WTC11 (cell line): ENCODE results near the gene GLIPR2. TPM values are rescaled to one million over a fixed set of nuclear protein-coding genes. Genes with fewer than 3 reads are reported as not detected.

Source experiments
- ATAC-seq: fragments of 200-7000 bp; cut with Tn5 transposase; 2 replicates; pipeline ENCODE4 v1.10.0; 2021; ENCODE audit warnings: mild to moderate bottlenecking, moderate library complexity
- CTCF ChIA-PET: fragments of 300-600 bp; sonication (Branson Sonifier 250); formaldehyde crosslinking; loops from one replicate; lab custom pipeline; 2021; ENCODE audit warnings: antibody characterized with exemption; lab: Charles Lee
- POLR2A ChIA-PET: fragments of 350-600 bp; sonication (Branson Sonifier 250); formaldehyde crosslinking; loops from one replicate; lab custom pipeline; 2021; ENCODE audit warnings: antibody characterized with exemption; lab: Charles Lee
- DNase-seq: peaks from one replicate; pipeline ENCODE4 v3.0.0; 2021; ENCODE audit warnings: low spot score
- H3K27ac Mint-ChIP-seq: 2 replicates; pipeline ENCODE4 v1.8.0; 2021; ENCODE audit warnings: mixed read lengths
- H3K27me3 Mint-ChIP-seq: 2 replicates; pipeline ENCODE4 v1.8.0; 2021; ENCODE audit warnings: low read depth, mild to moderate bottlenecking, moderate library complexity, mixed read lengths
- H3K36me3 Mint-ChIP-seq: 2 replicates; pipeline ENCODE4 v1.8.0; 2021; ENCODE audit warnings: mixed read lengths
- H3K4me1 Mint-ChIP-seq: 2 replicates; pipeline ENCODE4 v1.8.0; 2022; ENCODE audit warnings: mixed read lengths
- H3K4me3 Mint-ChIP-seq: 2 replicates; pipeline ENCODE4 v1.8.0; 2021; ENCODE audit warnings: mild to moderate bottlenecking, moderate library complexity, mixed read lengths
- H3K9me3 Mint-ChIP-seq: 2 replicates; pipeline ENCODE4 v1.8.0; 2021; ENCODE audit warnings: mixed read lengths
- ARID4B ChIP-seq: sonication (generic); formaldehyde crosslinking; IDR thresholded peaks from 2 replicates; pipeline ENCODE4 v1.8.0; 2023; ENCODE audit warnings: missing genetic modification reagents, mild to moderate bottlenecking, borderline replicate concordance
- ATF2 ChIP-seq: sonication (generic); formaldehyde crosslinking; IDR thresholded peaks from 2 replicates; pipeline ENCODE4 v1.8.1; 2022; ENCODE audit warnings: low read depth, missing genetic modification reagents, borderline replicate concordance
- E2F4 ChIP-seq: sonication (generic); formaldehyde crosslinking; IDR thresholded peaks from 2 replicates; pipeline ENCODE4 v1.8.1; 2022; ENCODE audit warnings: low read depth, mild to moderate bottlenecking, moderate library complexity, missing genetic modification reagents, borderline replicate concordance
- GABPB1 ChIP-seq: sonication (generic); formaldehyde crosslinking; IDR thresholded peaks from 2 replicates; pipeline ENCODE4 v1.8.1; 2023; ENCODE audit warnings: mild to moderate bottlenecking, missing genetic modification reagents
- GTF2I ChIP-seq: fragments of 250-450 bp; sonication (Bioruptor Pico); conservative IDR thresholded peaks from 2 replicates; pipeline ENCODE4 v1.4.0; 2021; ENCODE audit warnings: mild to moderate bottlenecking
- HMGA2 ChIP-seq: fragments of 250-450 bp; sonication (Bioruptor Pico); IDR thresholded peaks from 2 replicates; pipeline ENCODE4 v1.4.0; 2021; ENCODE audit warnings: mild to moderate bottlenecking, moderate library complexity
- IRF2 ChIP-seq: sonication (generic); formaldehyde crosslinking; IDR thresholded peaks from 2 replicates; pipeline ENCODE4 v1.8.0; 2022; ENCODE audit warnings: low read depth, missing genetic modification reagents, borderline replicate concordance
- KAT7 ChIP-seq: sonication (generic); formaldehyde crosslinking; IDR thresholded peaks from 2 replicates; pipeline ENCODE4 v1.8.1; 2023; ENCODE audit warnings: missing genetic modification reagents, mild to moderate bottlenecking, borderline replicate concordance
- MLX ChIP-seq: sonication (generic); formaldehyde crosslinking; IDR thresholded peaks from 2 replicates; pipeline ENCODE4 v1.8.1; 2023; ENCODE audit warnings: mild to moderate bottlenecking, missing genetic modification reagents, moderate library complexity
- NFATC4 ChIP-seq: fragments of 250-450 bp; sonication (Bioruptor Pico); IDR thresholded peaks from 2 replicates; pipeline ENCODE4 v1.9.0; 2021; ENCODE audit warnings: mild to moderate bottlenecking
- PREB ChIP-seq: sonication (generic); formaldehyde crosslinking; IDR thresholded peaks from 2 replicates; pipeline ENCODE4 v1.8.1; 2022; ENCODE audit warnings: mild to moderate bottlenecking, missing genetic modification reagents, moderate library complexity, borderline replicate concordance
- RELA ChIP-seq: sonication (generic); formaldehyde crosslinking; IDR thresholded peaks from 2 replicates; pipeline ENCODE4 v1.8.1; 2022; ENCODE audit warnings: missing genetic modification reagents, mild to moderate bottlenecking, borderline replicate concordance
- RORB ChIP-seq: fragments of 250-450 bp; sonication (Bioruptor Pico); IDR thresholded peaks from 2 replicates; pipeline ENCODE4 v1.9.0; 2021; ENCODE audit warnings: mild to moderate bottlenecking
- SMAD4 ChIP-seq: sonication (generic); formaldehyde crosslinking; IDR thresholded peaks from 2 replicates; pipeline ENCODE4 v1.8.0; 2022; ENCODE audit warnings: mild to moderate bottlenecking, missing genetic modification reagents
- TEAD1 ChIP-seq: sonication (generic); formaldehyde crosslinking; IDR thresholded peaks from 2 replicates; pipeline ENCODE4 v1.8.0; 2022; ENCODE audit warnings: mild to moderate bottlenecking, missing genetic modification reagents
- ZMAT4 ChIP-seq: fragments of 250-450 bp; sonication (Bioruptor Pico); IDR thresholded peaks from 2 replicates; pipeline ENCODE4 v1.9.0; 2021; ENCODE audit warnings: mild to moderate bottlenecking
- ZNF263 ChIP-seq: sonication (generic); formaldehyde crosslinking; IDR thresholded peaks from 2 replicates; pipeline ENCODE4 v1.8.1; 2022; ENCODE audit warnings: low read depth, mild to moderate bottlenecking, moderate library complexity, missing genetic modification reagents
- total RNA-seq: library from RNA; stranded (reverse); gene quantifications from 3 replicates; pipeline ENCODE4 v1.2.3, GENCODE V29; 2021
- TF ChIP-seq, protein P1 (sequence below): fragments of 250-450 bp; sonication (Bioruptor Pico); IDR thresholded peaks from 2 replicates; pipeline ENCODE4 v1.9.0; 2021; ENCODE audit warnings: mild to moderate bottlenecking, borderline replicate concordance
- TF ChIP-seq, protein P2 (sequence below): sonication (generic); formaldehyde crosslinking; IDR thresholded peaks from 2 replicates; pipeline ENCODE4 v1.8.1; 2023; ENCODE audit warnings: mild to moderate bottlenecking, moderate library complexity, missing genetic modification reagents
- TF ChIP-seq, protein P3 (sequence below): sonication (generic); formaldehyde crosslinking; IDR thresholded peaks from 2 replicates; pipeline ENCODE4 v1.8.0; 2022; ENCODE audit warnings: mild to moderate bottlenecking, missing genetic modification reagents

The GLIPR2 gene
- total RNA-seq, 1 experiment from 2014 or later = 3.7 TPM

DNA sequence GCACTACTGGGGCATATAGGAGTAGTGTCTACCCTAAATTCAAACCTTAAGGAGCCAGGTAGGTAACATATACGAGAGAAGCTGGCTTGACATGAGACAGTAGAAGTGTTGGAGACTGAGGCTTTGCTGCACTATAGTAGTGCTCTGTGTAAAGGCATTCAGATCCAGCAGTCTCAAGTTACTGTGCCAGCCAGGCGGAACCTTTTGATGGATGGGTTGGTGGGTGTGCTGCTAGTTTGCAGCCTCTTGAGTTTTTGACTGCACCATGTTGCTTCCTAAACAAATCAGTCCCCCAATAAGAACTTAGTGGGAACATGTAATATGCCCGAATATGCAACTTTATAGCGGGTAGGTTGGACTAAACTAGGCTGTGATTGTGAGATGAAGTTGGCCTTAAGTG is 55.7 kb downstream of the GLIPR2 start:
- peaks cover 17% of the 10 kb centered on the region for H3K36me3 Mint-ChIP-seq

More for the DNA sequence above, 55.7 kb downstream of the GLIPR2 start:
- H3K4me3 Mint-ChIP-seq = peak overlapping the region; percentile 97
- ATAC-seq (no peak), DNase-seq (no peak)
- no peaks in the 10 kb centered on the region for H3K9me3 Mint-ChIP-seq
- H3K4me1 Mint-ChIP-seq = peaks cover 34% of the 10 kb centered on the region
- H3K27ac Mint-ChIP-seq = no peak overlapping the region
- ChIA-PET POLR2A (no interaction called here), CTCF (interaction anchor here (1.1 to 3.9 kb wide), 3 partner anchors 26 to 137 kb away, joined by 3 to 26 read pairs (median 9); no protein-coding TSS in a partner anchor)
- H3K27me3 Mint-ChIP-seq = peaks cover 18% of the 10 kb centered on the region
- TF ChIP-seq IRF2 (CRISPR knock-in tag) (no peak), MLX (CRISPR knock-in tag) (no peak), ZMAT4 (CRISPR knock-in tag) (no peak), PREB (CRISPR knock-in tag) (no peak), RELA (no peak), ATF2 (CRISPR knock-in tag) (no peak), GTF2I (CRISPR knock-in tag) (no peak), ZNF263 (CRISPR knock-in tag) (no peak), ARID4B (no peak), SMAD4 (no peak), RORB (CRISPR knock-in tag) (no peak), E2F4 (no peak), TEAD1 (no peak), NFATC4 (no peak), HMGA2 (CRISPR knock-in tag) (no peak), GABPB1 (CRISPR knock-in tag) (no peak), KAT7 (no peak)
- TF ChIP-seq, protein P1, sequence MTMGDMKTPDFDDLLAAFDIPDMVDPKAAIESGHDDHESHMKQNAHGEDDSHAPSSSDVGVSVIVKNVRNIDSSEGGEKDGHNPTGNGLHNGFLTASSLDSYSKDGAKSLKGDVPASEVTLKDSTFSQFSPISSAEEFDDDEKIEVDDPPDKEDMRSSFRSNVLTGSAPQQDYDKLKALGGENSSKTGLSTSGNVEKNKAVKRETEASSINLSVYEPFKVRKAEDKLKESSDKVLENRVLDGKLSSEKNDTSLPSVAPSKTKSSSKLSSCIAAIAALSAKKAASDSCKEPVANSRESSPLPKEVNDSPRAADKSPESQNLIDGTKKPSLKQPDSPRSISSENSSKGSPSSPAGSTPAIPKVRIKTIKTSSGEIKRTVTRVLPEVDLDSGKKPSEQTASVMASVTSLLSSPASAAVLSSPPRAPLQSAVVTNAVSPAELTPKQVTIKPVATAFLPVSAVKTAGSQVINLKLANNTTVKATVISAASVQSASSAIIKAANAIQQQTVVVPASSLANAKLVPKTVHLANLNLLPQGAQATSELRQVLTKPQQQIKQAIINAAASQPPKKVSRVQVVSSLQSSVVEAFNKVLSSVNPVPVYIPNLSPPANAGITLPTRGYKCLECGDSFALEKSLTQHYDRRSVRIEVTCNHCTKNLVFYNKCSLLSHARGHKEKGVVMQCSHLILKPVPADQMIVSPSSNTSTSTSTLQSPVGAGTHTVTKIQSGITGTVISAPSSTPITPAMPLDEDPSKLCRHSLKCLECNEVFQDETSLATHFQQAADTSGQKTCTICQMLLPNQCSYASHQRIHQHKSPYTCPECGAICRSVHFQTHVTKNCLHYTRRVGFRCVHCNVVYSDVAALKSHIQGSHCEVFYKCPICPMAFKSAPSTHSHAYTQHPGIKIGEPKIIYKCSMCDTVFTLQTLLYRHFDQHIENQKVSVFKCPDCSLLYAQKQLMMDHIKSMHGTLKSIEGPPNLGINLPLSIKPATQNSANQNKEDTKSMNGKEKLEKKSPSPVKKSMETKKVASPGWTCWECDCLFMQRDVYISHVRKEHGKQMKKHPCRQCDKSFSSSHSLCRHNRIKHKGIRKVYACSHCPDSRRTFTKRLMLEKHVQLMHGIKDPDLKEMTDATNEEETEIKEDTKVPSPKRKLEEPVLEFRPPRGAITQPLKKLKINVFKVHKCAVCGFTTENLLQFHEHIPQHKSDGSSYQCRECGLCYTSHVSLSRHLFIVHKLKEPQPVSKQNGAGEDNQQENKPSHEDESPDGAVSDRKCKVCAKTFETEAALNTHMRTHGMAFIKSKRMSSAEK (CRISPR knock-in tag) = no peak
- TF ChIP-seq, protein P2, sequence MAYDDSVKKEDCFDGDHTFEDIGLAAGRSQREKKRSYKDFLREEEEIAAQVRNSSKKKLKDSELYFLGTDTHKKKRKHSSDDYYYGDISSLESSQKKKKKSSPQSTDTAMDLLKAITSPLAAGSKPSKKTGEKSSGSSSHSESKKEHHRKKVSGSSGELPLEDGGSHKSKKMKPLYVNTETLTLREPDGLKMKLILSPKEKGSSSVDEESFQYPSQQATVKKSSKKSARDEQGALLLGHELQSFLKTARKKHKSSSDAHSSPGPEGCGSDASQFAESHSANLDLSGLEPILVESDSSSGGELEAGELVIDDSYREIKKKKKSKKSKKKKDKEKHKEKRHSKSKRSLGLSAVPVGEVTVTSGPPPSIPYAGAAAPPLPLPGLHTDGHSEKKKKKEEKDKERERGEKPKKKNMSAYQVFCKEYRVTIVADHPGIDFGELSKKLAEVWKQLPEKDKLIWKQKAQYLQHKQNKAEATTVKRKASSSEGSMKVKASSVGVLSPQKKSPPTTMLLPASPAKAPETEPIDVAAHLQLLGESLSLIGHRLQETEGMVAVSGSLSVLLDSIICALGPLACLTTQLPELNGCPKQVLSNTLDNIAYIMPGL (CRISPR knock-in tag) = no peak
- TF ChIP-seq, protein P3, sequence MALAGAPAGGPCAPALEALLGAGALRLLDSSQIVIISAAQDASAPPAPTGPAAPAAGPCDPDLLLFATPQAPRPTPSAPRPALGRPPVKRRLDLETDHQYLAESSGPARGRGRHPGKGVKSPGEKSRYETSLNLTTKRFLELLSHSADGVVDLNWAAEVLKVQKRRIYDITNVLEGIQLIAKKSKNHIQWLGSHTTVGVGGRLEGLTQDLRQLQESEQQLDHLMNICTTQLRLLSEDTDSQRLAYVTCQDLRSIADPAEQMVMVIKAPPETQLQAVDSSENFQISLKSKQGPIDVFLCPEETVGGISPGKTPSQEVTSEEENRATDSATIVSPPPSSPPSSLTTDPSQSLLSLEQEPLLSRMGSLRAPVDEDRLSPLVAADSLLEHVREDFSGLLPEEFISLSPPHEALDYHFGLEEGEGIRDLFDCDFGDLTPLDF (CRISPR knock-in tag) = no peak
